Activated CD4-positive, CD25-positive, alpha-beta regulatory T cell treated with anti-CD3 and anti-CD28 coated beads, Interleukin-2, amount 50 U/mL, for 16 hours (primary cell): ENCODE measurements around the gene HEXB.
"Not testable (repeated sequence)": the region's sequence is repeated elsewhere in the genome, so short reads cannot be mapped to it uniquely, and the experiment has no call there.

ENCODE experiments used
- DNase-seq: peaks from one replicate; pipeline ENCODE4 v3.0.0-alpha.2; 2020; ENCODE audit warnings: low read depth, low spot score

Gene HEXB

DNA sequence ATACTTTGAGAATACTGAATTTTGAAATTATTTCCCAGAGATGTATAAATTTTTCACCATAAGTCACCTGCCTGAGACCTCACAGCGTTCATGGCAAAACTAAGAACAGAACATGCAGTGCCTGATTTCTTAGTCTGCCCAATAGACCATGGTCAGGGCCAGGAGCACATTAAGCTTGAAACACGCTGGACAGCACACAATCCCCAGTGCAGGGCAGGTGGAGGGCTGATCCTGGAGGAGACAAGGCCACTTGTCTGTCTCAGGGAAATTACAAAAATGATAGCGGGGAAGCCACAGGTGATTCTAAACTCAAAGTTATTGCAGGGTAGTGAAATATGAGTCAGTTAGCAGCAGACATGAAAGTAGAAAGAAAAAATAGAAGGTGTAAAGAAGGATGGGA lies 25.9 kb upstream of the HEXB start:
- no peak for DNase-seq

DNA sequence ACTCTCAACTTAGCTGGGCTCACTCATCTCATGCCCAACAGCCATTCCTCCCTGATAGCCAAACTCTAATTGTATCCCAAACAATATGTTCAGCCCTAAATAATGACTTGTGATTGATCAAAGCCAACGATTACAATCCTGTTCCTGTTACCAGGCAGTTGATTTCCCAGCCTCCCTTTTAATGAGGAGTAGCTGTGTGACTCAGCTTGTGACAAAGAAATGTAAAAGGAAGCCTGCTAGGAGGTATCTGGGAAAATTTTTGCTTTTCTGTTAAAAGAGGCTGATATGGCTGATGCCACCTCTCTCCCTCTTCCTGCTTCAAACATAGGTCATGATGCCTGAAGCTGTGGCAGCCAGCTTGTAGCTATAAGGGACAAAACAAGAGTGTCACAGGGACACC lies 24.9 kb upstream of the HEXB start:
- DNase-seq, result no peak

DNA sequence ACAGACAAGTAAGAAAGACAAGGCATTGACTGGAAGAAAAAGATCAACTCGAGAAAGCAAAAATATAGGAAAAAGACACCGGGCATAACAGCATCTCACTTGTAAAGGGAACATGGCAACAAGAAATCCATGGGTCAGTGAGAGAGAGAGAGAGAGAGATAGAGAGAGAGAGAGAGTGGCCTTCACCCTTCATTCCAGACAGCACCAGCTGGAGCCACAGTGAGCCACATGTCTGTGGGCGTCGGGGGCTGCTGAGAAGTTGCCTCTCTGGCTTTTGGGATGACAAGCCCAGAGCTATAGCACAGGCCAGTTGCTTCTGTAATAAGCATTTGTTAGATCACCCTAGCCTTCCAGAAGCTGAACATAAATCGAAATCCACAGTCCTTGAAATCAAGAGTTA lies 24.2 kb upstream of the HEXB start:
- DNase-seq, result no peak

DNA sequence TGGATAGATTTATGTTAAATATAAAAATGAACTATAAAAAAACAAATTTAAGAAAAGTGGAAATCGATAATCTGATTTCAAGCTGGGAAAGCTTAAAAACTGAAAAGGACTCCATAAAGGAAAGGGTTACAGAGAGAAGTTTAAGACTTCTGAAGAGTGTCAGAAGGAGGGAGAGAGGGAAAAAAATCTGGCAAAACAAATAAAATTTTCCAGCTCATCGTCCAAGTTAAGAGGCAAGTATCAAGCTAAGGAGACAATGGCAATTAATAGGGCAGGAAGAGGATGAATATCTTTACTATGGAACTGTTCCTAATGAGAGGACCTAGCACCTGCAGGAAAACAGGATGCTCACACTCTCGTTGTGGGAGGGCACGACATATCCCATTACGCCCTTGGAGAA lies 20.5 kb upstream of the HEXB start:
- DNase-seq, result no peak

- DNase-seq, result no peak
These were observed 19.8 kb upstream of the HEXB start for GRCh38 chr5:74665273-74665672.

DNA sequence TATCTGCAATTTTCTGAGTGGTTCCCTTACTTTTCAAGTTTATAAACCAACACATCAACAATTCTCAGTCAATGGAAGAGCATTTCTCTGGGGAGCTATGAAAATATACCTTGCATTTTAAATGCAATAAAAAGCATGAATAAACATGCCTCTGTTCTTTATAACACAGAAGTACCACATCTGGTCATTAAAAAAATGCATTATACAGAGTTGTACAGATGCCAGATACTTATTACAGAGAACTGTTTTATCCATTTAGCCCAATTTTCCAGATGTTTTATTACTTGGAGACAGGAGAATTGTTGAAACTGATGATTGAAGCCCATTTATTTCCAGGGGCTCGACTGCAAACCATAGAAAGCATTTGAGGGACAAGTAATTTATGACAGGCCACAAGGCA lies 19.2 kb upstream of the HEXB start:
- DNase-seq, result no peak

DNA sequence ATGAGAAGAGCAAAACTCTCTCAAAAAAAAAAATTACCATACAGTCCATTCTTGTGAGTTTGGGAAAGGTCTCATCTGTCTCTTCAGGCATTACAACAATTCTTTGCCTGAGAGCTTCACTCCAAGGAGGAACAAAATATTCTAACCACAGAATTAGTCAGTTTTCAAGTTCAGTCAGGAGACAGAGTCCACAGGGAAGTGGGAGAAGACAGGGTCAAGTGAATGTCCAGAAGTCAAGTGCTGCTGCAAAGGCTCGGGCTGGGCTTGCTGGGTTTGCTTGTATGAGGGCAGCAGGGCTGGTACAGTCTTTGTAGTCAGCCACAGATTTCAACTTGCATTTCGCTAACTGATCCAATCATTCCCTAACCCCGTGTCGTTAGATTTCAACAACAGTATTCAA lies 17.6 kb upstream of the HEXB start:
- no peak for DNase-seq

DNA sequence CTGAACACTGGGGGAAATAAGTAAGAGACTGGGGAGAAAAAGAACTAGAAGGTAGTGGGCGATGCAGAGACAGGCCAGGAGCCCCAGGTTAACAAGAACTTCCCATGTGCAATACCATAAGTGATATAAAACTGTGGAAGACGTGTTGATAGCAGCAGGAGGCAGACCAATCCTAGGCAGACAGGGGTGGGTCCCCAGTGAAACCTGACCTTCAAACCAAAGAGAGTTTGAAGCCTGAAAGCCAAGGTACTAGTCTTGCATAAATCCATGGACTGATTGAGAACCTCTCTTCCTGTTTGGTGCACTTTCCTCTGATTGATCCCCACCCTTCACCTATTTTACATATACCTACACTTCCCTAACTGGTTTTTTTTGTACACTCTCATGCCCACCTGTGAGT lies 15.2 kb upstream of the HEXB start:
- no peak for DNase-seq

DNA sequence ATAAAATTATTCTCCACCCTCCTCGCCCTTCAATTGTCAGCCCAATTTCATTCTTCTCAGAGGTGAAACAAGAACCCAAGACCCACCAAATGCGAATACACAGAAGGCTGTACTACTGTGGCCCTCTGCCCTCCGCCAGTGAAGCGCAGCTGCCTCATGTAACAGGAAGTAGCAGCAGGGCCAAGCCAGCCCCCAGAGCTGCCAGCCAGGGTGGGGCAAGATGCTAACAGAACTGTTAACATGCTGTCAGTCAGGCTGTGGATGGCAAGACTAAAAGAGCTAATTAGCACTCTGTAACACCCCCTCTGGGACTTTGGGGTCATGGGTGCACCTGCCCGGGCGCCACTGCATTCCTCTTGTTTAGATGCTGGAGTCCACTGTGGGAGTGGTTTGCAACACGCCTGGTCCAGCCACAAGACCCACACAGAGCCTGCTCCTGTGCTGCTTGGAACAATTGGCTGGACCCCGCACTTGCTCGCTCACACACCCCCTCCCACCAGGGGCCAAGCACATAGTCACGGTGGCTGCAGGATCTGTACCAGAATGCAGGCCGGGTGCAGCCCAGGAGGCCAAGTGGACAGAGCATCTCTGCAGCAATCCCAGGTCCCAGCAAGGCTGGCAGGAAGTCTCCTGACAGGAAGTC lies 14.5 kb upstream of the HEXB start:
- no peak for DNase-seq

DNA sequence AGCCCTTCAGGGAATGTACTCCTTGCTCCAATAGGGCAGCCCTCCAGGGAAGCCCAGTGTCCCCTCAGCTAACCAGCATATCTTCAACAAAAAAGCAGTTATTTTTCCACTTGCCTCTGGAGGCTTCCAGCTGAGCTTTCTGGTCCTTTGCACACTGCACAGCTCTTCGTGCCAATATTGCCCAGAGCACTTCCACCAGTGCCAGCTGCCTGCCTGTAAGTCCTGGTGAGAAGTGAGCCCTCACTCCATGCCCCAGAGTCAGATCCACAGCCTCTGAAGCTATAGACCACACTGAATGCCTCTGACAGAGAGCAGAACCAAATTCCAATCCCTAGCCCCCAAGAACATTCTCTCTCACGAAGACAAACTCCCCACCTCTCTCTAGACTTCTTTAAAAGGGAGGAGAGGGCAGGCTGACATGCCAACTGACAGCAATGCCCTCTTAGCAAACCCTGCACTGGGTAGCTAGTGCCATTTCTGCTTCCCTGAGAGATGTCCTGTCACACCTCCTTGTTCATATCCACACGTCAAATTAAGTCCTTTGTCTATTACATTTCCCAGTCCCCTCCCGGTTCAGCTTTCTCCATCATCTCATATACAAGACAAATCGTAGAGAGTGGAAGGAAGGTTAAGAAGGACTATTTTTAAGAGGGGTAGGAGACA lies 12.7 kb upstream of the HEXB start:
- DNase-seq, result no peak

GRCh38 chr5:74673011-74673790 lies 11.8 kb upstream of the HEXB start:
- no peak for DNase-seq

- DNase-seq, result not testable (repeated sequence)
These were observed 8.6 kb upstream of the HEXB start for GRCh38 chr5:74676466-74676865.

GRCh38 chr5:74678123-74678522 lies 6.9 kb upstream of the HEXB start:
- DNase-seq, result not testable (repeated sequence)

- DNase-seq, result not testable (repeated sequence)
These were observed 5.7 kb upstream of the HEXB start for GRCh38 chr5:74679300-74679699.

- no peak for DNase-seq
These were observed 5.1 kb upstream of the HEXB start for GRCh38 chr5:74679966-74680365.

DNA sequence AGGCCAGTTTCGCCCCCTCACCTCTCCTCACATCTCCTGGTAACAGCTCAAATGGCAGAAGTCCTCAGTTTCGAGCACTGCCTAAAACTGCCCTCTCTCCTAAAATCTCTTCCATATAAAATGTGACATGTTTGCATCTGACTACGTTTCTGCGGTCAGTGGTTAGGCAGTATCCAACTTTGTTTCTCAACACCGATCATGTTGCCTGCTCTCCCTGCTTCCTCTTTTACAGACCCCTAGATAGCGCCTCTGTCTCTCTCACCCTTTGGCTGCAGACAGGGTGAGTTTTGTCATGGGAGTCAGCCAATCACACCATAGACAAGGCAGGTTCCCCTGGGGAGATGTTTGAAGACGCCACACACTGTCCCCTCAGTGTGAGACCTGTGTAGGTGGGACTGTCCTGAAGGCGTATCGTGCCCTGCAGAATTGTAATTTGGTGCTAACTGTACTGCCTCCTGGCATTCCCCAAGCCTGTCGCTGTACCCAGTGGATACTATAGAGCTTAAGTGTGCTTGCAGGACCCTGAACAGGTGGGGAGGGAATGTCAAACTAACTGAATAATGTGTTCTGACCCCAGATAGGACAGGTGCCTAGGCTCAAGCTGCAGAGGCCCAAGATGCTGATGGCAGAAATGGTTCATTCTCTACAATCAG lies 1.1 kb downstream of the HEXB start:
- no peak for DNase-seq

- DNase-seq, result no peak
These were observed 2.1 kb downstream of the HEXB start for GRCh38 chr5:74686962-74687751.

- no peak for DNase-seq
These were observed 8.2 kb downstream of the HEXB start for GRCh38 chr5:74693191-74693590.

DNA sequence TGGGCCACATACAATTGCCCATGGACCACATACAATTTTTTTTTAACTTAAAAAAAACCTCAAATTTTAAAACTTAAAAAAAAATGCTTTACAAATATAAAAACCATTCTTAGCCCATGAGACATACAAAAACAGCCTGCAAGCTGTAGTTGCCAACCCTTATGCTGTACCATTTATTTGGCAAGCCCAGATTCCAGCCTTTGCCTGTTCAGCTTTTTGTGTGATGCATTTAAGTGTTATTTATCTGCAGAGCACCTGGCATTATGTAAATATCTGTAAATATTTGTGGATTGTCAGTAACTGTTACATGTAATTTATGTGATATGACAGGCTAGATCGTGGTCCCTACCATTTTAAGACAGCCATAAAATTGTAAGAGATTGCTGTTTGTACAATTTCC lies 32.6 kb downstream of the HEXB start:
- no peak for DNase-seq

DNA sequence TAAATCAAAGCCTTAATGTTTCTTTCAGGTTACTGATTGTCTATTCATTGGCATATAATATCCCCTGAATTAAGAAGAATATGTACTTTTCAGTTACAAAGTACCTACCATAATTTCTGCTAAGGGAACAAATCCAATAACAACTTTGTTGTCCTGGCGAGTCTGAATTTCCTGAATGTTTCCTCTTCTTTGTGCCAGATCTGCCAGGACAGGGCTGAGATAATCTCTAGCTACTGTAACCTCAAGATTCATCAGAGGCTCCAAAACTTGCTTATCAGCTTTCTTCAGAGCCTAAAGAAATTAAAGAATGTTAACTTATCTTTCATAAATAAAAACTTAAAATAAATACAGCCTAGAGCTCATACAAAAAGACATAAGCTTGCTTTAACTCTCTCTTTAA lies 37.2 kb downstream of the HEXB start:
- DNase-seq, result no peak

DNA sequence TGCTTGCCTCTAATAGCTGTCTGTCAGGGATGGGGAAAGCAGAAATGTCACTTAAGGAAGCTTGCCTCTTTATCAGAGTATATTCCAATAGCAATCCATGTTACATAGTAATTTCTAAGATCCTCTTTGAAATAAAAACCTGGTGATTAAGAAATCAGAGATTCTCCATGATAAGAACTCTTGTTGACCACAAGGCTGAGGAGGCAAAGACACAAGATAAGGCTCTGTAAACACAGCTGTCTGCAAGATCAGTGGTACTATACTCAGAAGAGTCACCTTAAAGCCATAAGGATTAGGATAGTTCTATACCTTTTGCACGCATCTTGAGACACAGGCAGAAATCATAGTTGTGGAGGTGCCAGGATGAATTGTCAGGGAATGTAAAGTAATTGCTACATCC lies 40.3 kb downstream of the HEXB start:
- no peak for DNase-seq

- DNase-seq, result no peak
These were observed 51.7 kb downstream of the HEXB start for GRCh38 chr5:74736759-74737158.
